Right lobe of liver (tissue), 6 donors: ENCODE results near the gene MORC4. TPM values are rescaled to one million over a fixed set of nuclear protein-coding genes. Genes with fewer than 3 reads are reported as not detected.

Experiments used
- ATAC-seq, 4 donors: fragments of 200-7000 bp; cut with Tn5 transposase; one replicate each; pipeline ENCODE4 v1.9.1; 2020; ENCODE audit warnings: mild to moderate bottlenecking in 4 of 4, moderate library complexity in 4 of 4
- DNase-seq, 3 donors: peaks; one replicate each; pipeline ENCODE4 v3.0.0-alpha.2; 2020
- H3K27ac ChIP-seq, 3 donors: fragments of 200-600 bp; one replicate each; pipeline ENCODE4 v1.8.0; 2022
- H3K27me3 ChIP-seq, 2 donors: fragments of 200-600 bp; one replicate each; pipeline ENCODE4 v1.8.0; 2022
- H3K36me3 ChIP-seq, 4 donors: fragments of 200-600 bp; sonication (generic) in 1 of 4; one replicate each; pipeline versions ENCODE4 v1.5.1 to v1.8.0; 2017 to 2022; ENCODE audit warnings: control low read depth in 1 of 4
- H3K4me1 ChIP-seq, 4 donors: fragments of 200-600 bp; sonication (generic) in 1 of 4; one replicate each; pipeline versions ENCODE4 v1.5.1 to v1.8.0; 2017 to 2022; ENCODE audit warnings: control low read depth in 1 of 4
- H3K4me3 ChIP-seq, 3 donors: fragments of 200-600 bp; one replicate each; pipeline ENCODE4 v1.8.0; 2022
- H3K9me3 ChIP-seq, 4 donors: fragments of 200-600 bp; sonication (generic) in 1 of 4; one replicate each; pipeline versions ENCODE4 v1.5.1 to v1.8.0; 2017 to 2022; ENCODE audit warnings: control low read depth in 1 of 4
- POLR2A ChIP-seq: fragments of 450-650 bp; IDR thresholded peaks from one replicate; pipeline ENCODE4 v1.6.1; 2017; ENCODE audit warnings: antibody characterized with exemption, mild to moderate bottlenecking
- WGBS: methylation state at CpG from one replicate; pipeline ENCODE4 v1.1.6; 2018; ENCODE audit warnings: low coverage, low lambda C conversion rate; ENCODE audit not compliant: insufficient coverage; ENCODE audit errors: missing lambda C conversion rate; 5-methylcytosine and 5-hydroxymethylcytosine counted together
- intact Hi-C, 2 donors: fragments of 100-400 bp; cut with DNase I; formaldehyde crosslinking; loops; one replicate each; pipeline versions ENCODE4 v1.11.2 to v1.14.1; 2022
- total RNA-seq, 6 experiments: library from RNA; depleted of rRNA in 2 of 6; stranded (reverse); fragments of >200 nt in 2 of 6; fragmentation: NEBNext Ultra II Directional in 3 of 6; extraction: Animal tissue kit (Norgen Biotek cat#: 25700) in 3 of 6; gene quantifications; one replicate each; pipeline versions ENCODE4 v1.1.0 to v1.2.4, GENCODE V29; 2016 to 2023
- TF ChIP-seq, protein P1 (sequence below), 4 donors: fragments of 200-600 bp in 3 of 4; fragments of 450-650 bp in 1 of 4; IDR thresholded peaks; one replicate each; pipeline versions ENCODE4 v1.5.1 to v1.8.0; 2016 to 2022; ENCODE audit warnings: antibody characterized with exemption in 4 of 4, mild to moderate bottlenecking in 2 of 4
- donor health status: DM: no; HTN: yes; CAD: no.
- donor health status: DM: no; HTN: no; CAD: no.
- donor health status: DM: no; HTN: no; CAD: no.
- donor health status: DM: no; HTN: yes; CAD: no.
- donor health status: DM: no; HTN: yes; CAD: no.

The MORC4 gene
- total RNA-seq, 6 experiments from 2014 or later = 8.9 to 26.9 (median 19.4) TPM

DNA sequence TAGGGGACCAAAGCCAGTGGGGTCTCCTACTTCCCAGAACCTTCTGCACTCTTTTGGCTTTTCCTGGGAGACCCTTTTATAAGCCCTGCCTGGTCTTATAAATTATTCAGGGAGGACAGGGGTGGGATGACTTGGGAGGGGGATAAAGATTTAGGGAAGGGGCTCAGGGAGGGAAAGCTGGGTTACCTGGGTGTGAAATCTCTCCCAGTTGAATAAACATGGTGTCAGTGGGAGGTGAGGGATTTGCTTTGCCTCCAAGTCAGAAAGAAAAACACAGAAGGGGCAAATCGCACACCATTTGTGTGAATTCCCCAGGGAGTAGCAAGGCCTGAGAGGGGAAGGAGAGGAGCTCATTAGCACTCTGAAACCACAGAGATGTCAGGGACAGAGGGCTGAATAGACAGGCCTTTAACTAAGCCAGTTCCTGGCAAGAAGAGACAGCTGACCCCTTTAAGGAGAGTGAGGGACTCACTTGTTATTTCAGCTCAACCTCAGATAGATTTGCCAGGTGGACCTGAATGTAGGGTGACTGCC is 96.7 kb downstream of the MORC4 start, which contains the start of gene RIPPLY1:
Gene RIPPLY1 (minus strand): TSS at position 51 of the 534 bp plus-strand sequence. CDS start 54 bp downstream, outside the sequence.
- intact Hi-C loops = no loop called here
- H3K36me3 ChIP-seq = no peaks in the 10 kb centered on the region
- no peaks in the 10 kb centered on the region for H3K9me3 ChIP-seq
- H3K27me3 ChIP-seq = no peaks in the 10 kb centered on the region
- DNase-seq = no peak
- H3K27ac ChIP-seq = peak within 1 kb of the TSS; percentile 68 to 87 (median 82)
- H3K4me1 ChIP-seq = peaks cover 0 to 40% (median 7%) of the 10 kb centered on the region in 4 donors
- peak within 1 kb of the TSS in 1 of 3 donors; percentile 27 for H3K4me3 ChIP-seq
- WGBS = no CpG with 5 or more reads among the region's 1 CpG
- TF ChIP-seq, protein P1, sequence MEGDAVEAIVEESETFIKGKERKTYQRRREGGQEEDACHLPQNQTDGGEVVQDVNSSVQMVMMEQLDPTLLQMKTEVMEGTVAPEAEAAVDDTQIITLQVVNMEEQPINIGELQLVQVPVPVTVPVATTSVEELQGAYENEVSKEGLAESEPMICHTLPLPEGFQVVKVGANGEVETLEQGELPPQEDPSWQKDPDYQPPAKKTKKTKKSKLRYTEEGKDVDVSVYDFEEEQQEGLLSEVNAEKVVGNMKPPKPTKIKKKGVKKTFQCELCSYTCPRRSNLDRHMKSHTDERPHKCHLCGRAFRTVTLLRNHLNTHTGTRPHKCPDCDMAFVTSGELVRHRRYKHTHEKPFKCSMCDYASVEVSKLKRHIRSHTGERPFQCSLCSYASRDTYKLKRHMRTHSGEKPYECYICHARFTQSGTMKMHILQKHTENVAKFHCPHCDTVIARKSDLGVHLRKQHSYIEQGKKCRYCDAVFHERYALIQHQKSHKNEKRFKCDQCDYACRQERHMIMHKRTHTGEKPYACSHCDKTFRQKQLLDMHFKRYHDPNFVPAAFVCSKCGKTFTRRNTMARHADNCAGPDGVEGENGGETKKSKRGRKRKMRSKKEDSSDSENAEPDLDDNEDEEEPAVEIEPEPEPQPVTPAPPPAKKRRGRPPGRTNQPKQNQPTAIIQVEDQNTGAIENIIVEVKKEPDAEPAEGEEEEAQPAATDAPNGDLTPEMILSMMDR (IDR thresholded peaks at IDR 0.05) = no peak
- no peak for TF ChIP-seq POLR2A
- no peak for ATAC-seq

DNA sequence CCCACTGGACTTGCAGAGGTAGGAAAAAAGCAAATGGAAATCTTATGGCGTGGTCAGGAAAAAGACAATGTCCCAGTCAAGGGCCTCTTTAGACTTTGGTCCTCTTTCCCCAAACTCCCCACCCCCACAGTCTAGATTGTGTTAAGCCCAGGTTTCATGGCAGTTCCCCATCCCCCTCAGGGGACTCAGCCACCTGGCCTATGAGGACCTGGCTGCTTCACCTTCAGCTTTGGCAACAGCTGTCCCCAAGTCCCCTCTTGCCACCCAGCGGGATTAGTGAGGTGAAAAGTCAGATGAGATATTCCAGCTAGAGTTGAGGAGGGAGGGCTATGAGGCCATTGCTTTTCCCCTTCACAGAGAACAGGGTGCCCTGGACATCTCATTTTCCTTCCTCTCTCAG is 97.3 kb downstream of the MORC4 start:
- peak in 1 of 3 donors; percentile 57 for DNase-seq
- H3K36me3 ChIP-seq = no peaks in the 10 kb centered on the region
- H3K9me3 ChIP-seq = no peaks in the 10 kb centered on the region
- H3K4me3 ChIP-seq = peak overlapping the region in 1 of 3 donors; percentile 27
- peak overlapping the region; percentile 68 to 87 (median 82) for H3K27ac ChIP-seq
- WGBS = 42% methylated on average over 2 of the region's 2 CpGs
- peaks cover 0 to 40% (median 7%) of the 10 kb centered on the region in 4 donors for H3K4me1 ChIP-seq
- no peak for TF ChIP-seq POLR2A
- TF ChIP-seq, protein P1 (IDR thresholded peaks at IDR 0.05) = no peak
- intact Hi-C loops = no loop called here
- ATAC-seq = peak; percentile 15 to 42 (median 26)
- no peaks in the 10 kb centered on the region for H3K27me3 ChIP-seq

DNA sequence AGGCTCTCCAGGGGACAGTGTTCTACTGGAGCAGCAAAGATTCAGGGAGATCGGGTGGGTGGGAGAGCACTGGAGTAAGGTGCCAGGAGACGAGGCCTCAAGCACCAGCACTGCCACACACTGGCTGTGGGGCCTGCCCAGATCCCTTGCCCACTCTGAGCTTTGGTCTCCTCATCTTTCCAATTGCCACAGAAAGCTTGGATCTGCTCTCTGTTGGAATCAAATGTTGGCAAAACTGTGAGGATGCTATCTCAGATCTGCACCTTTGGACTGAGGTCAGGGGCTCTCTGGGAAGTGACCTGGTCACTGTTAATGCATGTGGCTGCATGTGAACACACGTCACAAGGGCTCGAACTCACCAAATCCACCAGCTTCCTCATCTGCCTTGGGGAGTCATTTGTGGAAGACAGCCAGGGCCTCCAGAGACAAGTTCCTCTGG is 98.2 kb downstream of the MORC4 start:
- peak overlapping the region in 1 of 3 donors; percentile 27 for H3K4me3 ChIP-seq
- H3K4me1 ChIP-seq = peaks cover 0 to 40% (median 7%) of the 10 kb centered on the region in 4 donors
- DNase-seq = peak; percentile 61 to 83 (median 78)
- TF ChIP-seq, protein P1 (IDR thresholded peaks at IDR 0.05) = no peak
- TF ChIP-seq POLR2A = peak; percentile 52
- H3K9me3 ChIP-seq = no peaks in the 10 kb centered on the region
- no peaks in the 10 kb centered on the region for H3K36me3 ChIP-seq
- peak overlapping the region; percentile 68 to 87 (median 82) for H3K27ac ChIP-seq
- H3K27me3 ChIP-seq = no peaks in the 10 kb centered on the region
- WGBS = 23% methylated on average over 4 of the region's 4 CpGs
- ATAC-seq = peak; percentile 52 to 77 (median 60)
- intact Hi-C loops = no loop called here

DNA sequence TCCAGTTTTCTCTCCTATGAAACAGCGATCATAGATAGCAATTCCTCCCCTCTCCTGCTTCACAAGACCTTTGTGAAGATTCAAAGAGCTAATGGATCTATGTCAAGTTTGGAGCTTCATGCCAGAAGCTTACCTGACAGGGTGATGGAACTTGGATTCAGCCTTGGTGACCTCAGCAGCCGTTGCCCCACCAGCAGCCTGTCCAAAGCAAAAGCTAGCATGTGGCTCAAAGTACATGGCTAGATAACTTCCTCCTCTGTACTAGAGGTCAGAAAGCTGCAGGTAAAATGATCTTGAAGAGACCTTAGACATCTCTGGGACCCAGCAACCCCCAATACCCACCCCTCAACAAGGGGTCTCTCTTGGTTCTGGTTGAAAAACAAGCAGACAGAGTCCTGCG is 98.7 kb downstream of the MORC4 start:
- DNase-seq (peak; percentile 59 to 75 (median 68)), ATAC-seq (peak; percentile 56 to 65 (median 59))
- Histone ChIP-seq H3K36me3 (no peaks in the 10 kb centered on the region), H3K4me3 (no peak overlapping the region), H3K4me1 (peaks cover 0 to 40% (median 7%) of the 10 kb centered on the region in 4 donors), H3K27me3 (no peaks in the 10 kb centered on the region), H3K27ac (peak overlapping the region; percentile 34 to 87 (median 43)), H3K9me3 (no peaks in the 10 kb centered on the region)
- WGBS = 41% methylated on average over 3 of the region's 3 CpGs
- no peak for TF ChIP-seq POLR2A
- TF ChIP-seq, protein P1 (IDR thresholded peaks at IDR 0.05) = no peak
- intact Hi-C loops = no loop called here
